Measurements from ENCODE around the gene RIC3. TPM values are rescaled to one million over a fixed set of nuclear protein-coding genes. Genes with fewer than 3 reads are reported as not detected.

RIC3 gene
- total RNA-seq, 1 experiment from 2014 or later: not detected

- intact Hi-C loops (cut with micrococcal nuclease): no loop called here
- Histone ChIP-seq H3K79me2 (ENCODE audit: insufficient read depth, low read length) (no peaks in the 10 kb centered on the region), H3K4me3 (replicated peaks in 1 of 2; ENCODE audit: low read depth in 1 of 2, low read length in 2 of 2) (no peak overlapping the region), H3K9me2 (ENCODE audit: insufficient read depth) (no peaks in the 10 kb centered on the region), H3K27ac (ENCODE audit: low read depth, low read length) (no peak overlapping the region), H3K9ac (ENCODE audit: low read length) (no peak overlapping the region), H2AFZ (ENCODE audit: low read depth, low read length, poor library complexity, severe bottlenecking) (no peak overlapping the region), H4K20me1 (ENCODE audit: insufficient read depth) (no peaks in the 10 kb centered on the region), H3K27me3 (ENCODE audit: insufficient read depth, low read length) (no peaks in the 10 kb centered on the region), H3K9me3 (ENCODE audit: control insufficient read depth in 1 of 2, insufficient read depth in 1 of 2, low read depth in 1 of 2, low read length in 2 of 2) (no peaks in the 10 kb centered on the region), H3K4me1 (ENCODE audit: control insufficient read depth in 1 of 2, insufficient read depth in 2 of 2, low read length in 2 of 2) (no peaks in the 10 kb centered on the region), H3K36me3 (ENCODE audit: control insufficient read depth in 1 of 2, insufficient read depth in 2 of 2, low read length in 2 of 2) (no peaks in the 10 kb centered on the region), H3K4me2 (ENCODE audit: low read length) (no peak overlapping the region)
- ChIA-PET CTCF (interaction anchor here (1.6 kb wide), 1 partner anchor 17 kb away, joined by 6 read pairs; no protein-coding TSS in a partner anchor), RAD21 (ENCODE audit: low non-redundant PET in 1 of 2, low total read pairs in 2 of 2, uncharacterized antibody in 2 of 2, unreplicated experiment in 2 of 2) (no interaction called here), POLR2A (no interaction called here)
- ATAC-seq (peak; percentile 82), DNase-seq (ENCODE audit: low read depth, low spot score) (no peak)
- BruUV-seq (replicated peaks): no TSS peak
- TF ChIP-seq CTCF (IDR thresholded peaks at IDR 0.05 in 2 of 3, conservative IDR thresholded peaks at IDR 0.05 in 1 of 3; ENCODE audit: borderline replicate concordance in 1 of 3, insufficient read depth in 1 of 3, low read depth in 2 of 3, low read length in 2 of 3) (peak in 2 of 3 experiments; percentile 81 to 82; a peak in 4 of 6 replicates), SP1 (IDR thresholded peaks at IDR 0.05; ENCODE audit: low read depth) (no peak), ELF1 (IDR thresholded peaks at IDR 0.05; ENCODE audit: borderline replicate concordance, low read depth) (no peak), CEBPB (IDR thresholded peaks at IDR 0.05; ENCODE audit: low read depth) (no peak), YY1 (IDR thresholded peaks at IDR 0.05; ENCODE audit: extremely low read depth, insufficient replicate concordance, low read depth, low read length) (no peak)
Observed at GRCh38 chr11:8209208-8209807, 40.5 kb upstream of the RIC3 start.
